Natural killer cell (primary cell): ENCODE data around the gene PCARE. TPM values are rescaled to one million over a fixed set of nuclear protein-coding genes. Genes with fewer than 3 reads are reported as not detected.

Experiments
- ATAC-seq, 3 donors: fragments of 150-1000 bp in 2 of 3; fragments of 200-7000 bp in 1 of 3; cut with Tn5 transposase; 1 replicate in 1 of 3; 2 replicates in 2 of 3; pipeline ENCODE4 v1.10.0; 2021; ENCODE audit warnings: mild to moderate bottlenecking in 2 of 3, moderate library complexity in 2 of 3
- DNase-seq, 2 donors: peaks; one replicate each; pipeline versions ENCODE4 v3.0.0 to v3.0.0-alpha.2; 2013 to 2021; ENCODE audit warnings: mixed read lengths in 1 of 2
- H3K27ac ChIP-seq: one replicate; pipeline ENCODE4 v1.5.1; 2013; ENCODE audit warnings: mild to moderate bottlenecking, low read length
- H3K27me3 ChIP-seq: one replicate; pipeline ENCODE4 v1.6.1; 2013; ENCODE audit warnings: low read length; ENCODE audit not compliant: control insufficient read depth, insufficient read depth
- H3K36me3 ChIP-seq: one replicate; pipeline ENCODE4 v1.6.1; 2013; ENCODE audit warnings: low read length; ENCODE audit not compliant: control insufficient read depth, insufficient read depth
- H3K4me1 ChIP-seq: one replicate; pipeline ENCODE4 v1.6.1; 2013; ENCODE audit warnings: low read length; ENCODE audit not compliant: control insufficient read depth, insufficient read depth
- H3K4me3 ChIP-seq: one replicate; pipeline ENCODE4 v1.5.1; 2013; ENCODE audit warnings: low read length
- H3K9me3 ChIP-seq: one replicate; pipeline ENCODE4 v1.6.1; 2013; ENCODE audit warnings: low read length; ENCODE audit not compliant: control insufficient read depth, insufficient read depth
- H3K27ac Mint-ChIP-seq, 2 donors: one replicate each; pipeline ENCODE4 v1.8.0; 2022; ENCODE audit warnings: mild to moderate bottlenecking in 2 of 2, mixed read lengths in 2 of 2, moderate library complexity in 1 of 2
- H3K27me3 Mint-ChIP-seq, 2 donors: one replicate each; pipeline ENCODE4 v1.8.0; 2022; ENCODE audit warnings: low read depth in 2 of 2, mixed read lengths in 2 of 2
- H3K36me3 Mint-ChIP-seq: one replicate; pipeline ENCODE4 v1.8.0; 2022; ENCODE audit warnings: mixed read lengths
- H3K4me1 Mint-ChIP-seq, 2 donors: one replicate each; pipeline ENCODE4 v1.8.0; 2022; ENCODE audit warnings: mixed read lengths in 2 of 2
- H3K4me3 Mint-ChIP-seq: one replicate; pipeline ENCODE4 v1.8.0; 2022; ENCODE audit warnings: mild to moderate bottlenecking, moderate library complexity, mixed read lengths
- H3K9me3 Mint-ChIP-seq, 2 donors: one replicate each; pipeline ENCODE4 v1.8.0; 2022; ENCODE audit warnings: mixed read lengths in 2 of 2
- CTCF ChIP-seq: fragments of 200-600 bp; IDR thresholded peaks from one replicate; pipeline ENCODE4 v1.8.0; 2022; ENCODE audit warnings: antibody characterized with exemption
- WGBS: methylation state at CpG from one replicate; pipeline ENCODE4 v1.1.7; 2013; ENCODE audit warnings: missing lambda C conversion rate; ENCODE audit not compliant: insufficient coverage; 5-methylcytosine and 5-hydroxymethylcytosine counted together
- intact Hi-C: fragments of 100-400 bp; cut with micrococcal nuclease; formaldehyde crosslinking; loops from one replicate; pipeline ENCODE4 v1.14.2; 2022
- total RNA-seq, 4 donors: library from RNA; stranded (reverse); fragments of 120-200 nt in 1 of 4; gene quantifications; one replicate each; pipeline versions ENCODE4 v1.2.3 to v1.2.4, GENCODE V29; 2013 to 2022

The PCARE gene
- not detected for total RNA-seq
- total RNA-seq (2013) = not detected

GRCh38 chr2:29074411-29074810 is at the start of gene PCARE:
PCARE (minus strand) TSS chr2:29074523; CDS start chr2:29074261, 262 bp downstream.
- intact Hi-C loops = no loop called here
- Mint-ChIP-seq H3K27ac (no peak within 1 kb of the TSS), H3K9me3 (no peaks in the 10 kb centered on the region), H3K4me1 (no peaks in the 10 kb centered on the region), H3K4me3 (no peak within 1 kb of the TSS), H3K27me3 (no peaks in the 10 kb centered on the region), H3K36me3 (no peaks in the 10 kb centered on the region)
- Histone ChIP-seq H3K27me3 (no peaks in the 10 kb centered on the region), H3K27ac (no peak within 1 kb of the TSS), H3K4me1 (no peaks in the 10 kb centered on the region), H3K9me3 (no peaks in the 10 kb centered on the region), H3K36me3 (no peaks in the 10 kb centered on the region), H3K4me3 (no peak within 1 kb of the TSS)
- ATAC-seq (no peak), DNase-seq (no peak)
- 95% methylated on average over 8 of the region's 8 CpGs for WGBS
- no peak for TF ChIP-seq CTCF

DNA sequence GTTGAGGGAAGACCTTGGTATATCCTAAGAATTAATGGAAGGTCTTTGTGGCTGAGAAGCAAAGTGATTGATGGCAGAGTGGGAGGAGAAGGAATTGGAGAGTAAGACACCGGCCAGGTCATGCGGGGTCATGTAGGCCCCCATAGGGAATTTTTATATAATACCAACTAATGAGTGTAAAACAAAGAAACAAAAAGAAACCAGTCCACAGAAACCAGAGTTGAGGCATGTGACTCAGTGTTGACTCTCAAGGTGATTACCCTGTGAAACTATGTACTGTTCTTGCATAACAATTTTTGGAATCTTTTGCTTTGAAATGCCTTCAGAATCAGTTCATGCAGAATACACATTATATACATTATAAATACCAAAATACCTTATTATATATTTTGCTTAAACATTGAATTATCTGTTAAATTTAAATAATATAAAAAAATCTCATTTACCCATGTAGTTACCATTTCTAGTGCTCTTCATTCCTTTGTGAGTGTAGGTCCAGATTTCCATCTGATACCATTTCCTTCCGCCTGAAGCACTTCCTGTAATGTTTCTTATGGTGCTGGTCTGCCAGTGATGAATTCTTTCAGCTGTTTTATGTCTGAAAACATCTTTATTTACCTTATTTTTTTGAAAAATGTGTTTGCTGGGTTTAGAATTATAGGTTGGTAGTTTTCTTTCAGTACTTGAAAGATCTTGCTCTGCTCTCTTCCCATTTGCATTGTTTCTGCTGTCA is 49.5 kb upstream of the PCARE start:
- Histone ChIP-seq H3K4me1 (no peaks in the 10 kb centered on the region), H3K9me3 (peaks cover 5% of the 10 kb centered on the region), H3K36me3 (peaks cover 42% of the 10 kb centered on the region), H3K4me3 (no peak overlapping the region), H3K27ac (no peak overlapping the region), H3K27me3 (no peaks in the 10 kb centered on the region)
- H3K27ac Mint-ChIP-seq = peak overlapping the region in 1 of 2 donors; percentile 25
- H3K4me3 Mint-ChIP-seq = no peak overlapping the region
- intact Hi-C loops = no loop called here
- no peaks in the 10 kb centered on the region for H3K27me3 Mint-ChIP-seq
- ATAC-seq (no peak), DNase-seq (no peak)
- WGBS = 100% methylated on average over 1 of the region's 3 CpGs
- H3K36me3 Mint-ChIP-seq = peaks cover 28% of the 10 kb centered on the region
- peaks cover 27 to 52% of the 10 kb centered on the region in 2 donors for H3K4me1 Mint-ChIP-seq
- peaks cover 2 to 10% of the 10 kb centered on the region in 2 donors for H3K9me3 Mint-ChIP-seq
- no peak for TF ChIP-seq CTCF

GRCh38 chr2:29120846-29121245 is 46.5 kb upstream of the PCARE start:
- H3K36me3 Mint-ChIP-seq = peaks cover 28% of the 10 kb centered on the region
- no peak overlapping the region for H3K4me3 ChIP-seq
- H3K36me3 ChIP-seq = peaks cover 38% of the 10 kb centered on the region
- intact Hi-C loops = no loop called here
- DNase-seq = no peak
- peaks cover 42 to 67% of the 10 kb centered on the region in 2 donors for H3K4me1 Mint-ChIP-seq
- ATAC-seq = no peak
- no peak overlapping the region for H3K27ac Mint-ChIP-seq
- H3K4me3 Mint-ChIP-seq = no peak overlapping the region
- H3K27me3 Mint-ChIP-seq = no peaks in the 10 kb centered on the region
- no peak overlapping the region for H3K27ac ChIP-seq
- no peak for TF ChIP-seq CTCF
- no peaks in the 10 kb centered on the region for H3K27me3 ChIP-seq
- peaks cover 5% of the 10 kb centered on the region for H3K9me3 ChIP-seq
- no CpG with 5 or more reads among the region's 2 CpGs for WGBS
- H3K9me3 Mint-ChIP-seq = peaks cover 2 to 10% of the 10 kb centered on the region in 2 donors
- H3K4me1 ChIP-seq = peaks cover 6% of the 10 kb centered on the region
